ENCODE measurements around the gene FAM111A.

Gene FAM111A

DNA sequence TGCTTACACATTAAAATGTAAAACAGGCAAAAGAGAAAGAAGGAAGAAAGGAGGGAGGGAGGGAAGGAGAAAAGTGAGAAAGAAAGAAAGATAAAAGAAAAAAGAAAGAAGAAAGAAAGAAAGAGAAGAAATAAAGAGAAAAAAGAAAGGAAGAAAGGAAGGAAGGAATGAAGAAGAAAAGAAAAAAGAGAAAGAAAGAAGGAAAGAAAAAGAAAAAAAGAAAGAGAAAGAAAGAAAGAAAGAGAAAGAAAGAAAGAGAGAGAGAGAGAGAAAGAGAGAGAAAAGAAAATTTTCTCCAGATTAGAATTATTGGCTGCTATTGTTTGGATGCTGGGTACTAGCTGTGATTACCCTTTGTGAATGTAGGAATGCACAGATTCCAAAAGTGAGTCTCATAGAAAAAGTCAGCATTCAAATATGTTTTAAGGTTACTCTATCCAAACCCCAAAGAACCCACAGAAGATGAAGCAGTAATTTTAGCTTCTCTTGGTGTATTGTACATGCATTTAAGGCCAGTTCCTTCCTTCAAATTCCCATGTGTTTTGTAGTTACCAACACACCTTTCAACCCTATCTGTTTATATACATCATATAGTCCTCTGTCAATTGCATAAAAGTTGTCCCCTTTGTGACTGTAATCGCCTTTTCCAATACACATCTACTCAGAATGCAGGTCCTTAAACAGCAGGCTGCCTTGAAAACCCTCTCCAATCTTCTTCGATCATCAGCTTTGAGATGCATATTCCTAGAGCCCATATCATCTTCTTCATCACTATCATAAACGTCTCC is 789 bp upstream of the FAM111A start:
- DNase-seq, result no peak

- DNase-seq, result no peak
Observed at GRCh38 chr11:59144096-59144495, 1.4 kb downstream of the FAM111A start.

DNA sequence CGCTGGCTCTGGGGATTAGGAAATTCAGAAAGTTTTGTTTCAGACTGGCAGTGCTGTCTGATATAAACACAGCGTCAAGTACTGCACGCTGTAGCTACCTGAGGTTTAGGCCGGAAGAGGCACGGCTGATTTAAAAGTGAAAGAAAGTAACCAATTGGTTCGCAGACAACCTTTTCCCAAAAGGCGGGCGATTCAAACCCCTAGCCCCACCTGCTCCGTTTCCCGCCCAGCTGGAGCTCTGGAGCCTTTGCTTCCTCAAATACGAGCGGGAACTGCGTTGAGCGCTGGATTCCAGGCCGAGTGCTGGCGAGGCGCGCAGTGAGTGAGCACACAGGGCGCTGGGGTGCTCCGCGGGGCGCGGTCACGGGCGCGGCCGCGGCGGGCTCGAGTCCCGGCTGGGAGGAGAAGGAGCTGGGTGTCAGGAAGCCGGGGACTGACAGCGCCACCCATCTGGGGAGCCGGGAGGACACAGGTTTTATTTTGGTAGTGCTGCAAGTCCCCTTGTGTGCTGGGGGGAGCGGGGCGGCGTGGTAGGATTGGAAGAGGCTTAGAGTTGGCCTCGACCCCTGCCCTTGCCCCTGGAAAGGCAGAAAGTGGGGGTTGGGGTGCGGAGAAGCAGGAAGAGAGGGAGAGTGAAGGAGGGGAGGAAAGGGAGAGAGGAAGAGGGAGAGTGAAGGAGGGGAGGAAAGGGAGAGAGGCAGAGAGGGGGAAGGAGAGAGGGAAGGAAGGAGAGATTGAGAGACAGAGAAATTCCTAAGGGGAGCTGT is 2.1 kb downstream of the FAM111A start:
- no peak for DNase-seq

DNA sequence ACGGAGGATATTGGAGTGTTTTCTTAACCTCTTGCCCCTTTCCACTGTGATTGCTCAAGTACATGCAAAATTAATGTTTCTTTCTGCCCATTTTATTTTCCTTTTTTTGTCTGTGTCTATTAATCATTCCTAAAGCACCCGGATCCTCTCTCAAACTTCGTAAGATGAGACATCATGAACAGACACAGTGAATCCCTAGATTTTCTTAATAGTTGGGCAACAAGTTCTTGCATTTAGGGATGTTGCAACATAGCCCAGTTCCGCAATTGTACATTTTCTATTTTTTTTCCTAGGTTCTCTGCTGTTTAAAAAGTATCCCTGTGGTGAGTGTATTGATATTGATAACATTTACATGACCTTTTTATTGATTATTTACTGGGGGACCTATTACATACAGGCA is 2.9 kb downstream of the FAM111A start:
- no peak for DNase-seq

- DNase-seq, result no peak
Observed at GRCh38 chr11:59151761-59152160, 9.1 kb downstream of the FAM111A start.

GRCh38 chr11:59152312-59152951 is 9.8 kb downstream of the FAM111A start:
- no peak for DNase-seq

DNA sequence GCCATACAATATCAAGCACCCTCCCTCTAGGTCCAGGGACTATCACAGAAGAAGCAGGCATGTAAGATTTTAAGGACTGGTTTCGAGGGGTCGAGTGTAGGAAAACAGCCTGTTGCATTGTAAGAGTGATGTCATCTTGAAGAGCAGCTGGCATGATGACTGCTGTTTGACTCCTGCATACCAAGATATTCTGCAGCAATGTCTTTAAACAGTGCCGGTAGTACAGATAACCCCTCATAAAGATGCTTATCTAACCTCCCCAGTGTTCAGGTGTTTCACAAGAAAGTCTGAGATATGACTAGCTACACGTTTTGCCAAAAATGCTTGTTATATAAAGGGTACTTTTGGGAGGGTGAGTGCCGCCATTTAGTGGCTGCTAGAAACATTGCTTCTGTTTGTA is 12.0 kb downstream of the FAM111A start:
- DNase-seq, result no peak

GRCh38 chr11:59157433-59157832 is 14.8 kb downstream of the FAM111A start:
- no peak for DNase-seq

GRCh38 chr11:59158206-59159068 is 15.8 kb downstream of the FAM111A start:
- DNase-seq, result peak in 1 of 2 experiments; percentile 8

DNA sequence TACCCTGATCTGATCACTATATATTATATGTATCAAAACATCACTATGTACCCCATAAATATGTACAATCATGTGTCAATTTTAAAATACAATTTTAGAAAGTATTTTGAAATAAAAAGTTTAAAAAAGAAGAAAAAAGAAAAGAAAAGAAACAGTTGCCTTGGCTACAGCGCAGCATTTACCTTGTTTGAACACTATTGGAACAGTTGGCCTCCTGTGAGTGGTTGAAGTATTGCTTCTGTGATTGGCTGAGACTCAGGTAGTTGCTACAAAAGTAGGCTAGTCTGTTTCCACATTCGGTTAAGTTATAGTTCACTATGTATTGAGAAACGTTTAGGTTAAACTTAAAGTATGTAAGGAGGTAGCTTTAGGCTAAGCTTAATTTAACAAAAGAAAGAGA is 21.4 kb downstream of the FAM111A start:
- no peak for DNase-seq

DNA sequence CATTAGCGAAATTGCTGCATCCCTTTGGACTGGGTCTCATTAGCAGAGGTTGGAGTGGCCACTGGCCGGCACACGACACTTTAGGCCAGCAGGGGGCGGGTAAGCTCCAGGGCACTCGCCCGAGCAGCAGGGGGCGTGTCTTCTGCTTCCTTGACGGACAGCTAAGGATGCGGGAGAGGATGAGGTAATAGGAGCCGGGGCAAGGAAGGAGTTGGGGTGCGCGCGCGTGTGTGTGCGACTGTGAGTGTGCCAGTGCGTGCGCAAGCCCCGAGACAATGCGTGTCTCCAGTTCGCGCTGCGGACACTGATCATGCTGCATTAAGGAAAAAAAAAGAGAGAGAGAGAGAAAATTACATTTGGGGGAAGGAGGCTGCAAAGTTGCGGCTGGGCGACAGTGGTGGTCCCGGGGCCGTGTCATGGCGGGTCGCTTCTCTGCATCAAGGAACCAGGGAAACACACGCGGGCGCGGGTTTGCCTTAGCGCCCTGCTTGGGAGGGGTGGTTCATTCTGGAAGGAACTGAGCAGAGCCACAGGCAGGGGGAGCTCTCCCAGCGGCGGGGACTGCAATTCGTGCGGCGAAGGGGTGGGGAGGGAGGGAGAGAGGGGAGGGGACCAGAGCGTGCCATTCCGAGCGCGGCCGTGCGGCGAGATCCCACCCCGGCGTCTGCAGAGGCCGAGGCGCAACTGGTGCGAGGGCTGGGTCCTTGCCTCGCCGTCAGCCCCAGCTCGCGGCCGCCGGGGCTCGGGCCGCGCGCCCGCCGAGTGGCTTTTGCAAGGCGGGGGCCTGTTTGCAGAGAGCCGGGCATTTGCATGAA is 29.1 kb downstream of the FAM111A start, which contains the start of gene DTX4:
Gene DTX4 (plus strand): TSS at position 625 of the 815 bp plus-strand sequence. CDS start 464 bp downstream, outside the sequence.
- peak; percentile 73 to 86 for DNase-seq

DNA sequence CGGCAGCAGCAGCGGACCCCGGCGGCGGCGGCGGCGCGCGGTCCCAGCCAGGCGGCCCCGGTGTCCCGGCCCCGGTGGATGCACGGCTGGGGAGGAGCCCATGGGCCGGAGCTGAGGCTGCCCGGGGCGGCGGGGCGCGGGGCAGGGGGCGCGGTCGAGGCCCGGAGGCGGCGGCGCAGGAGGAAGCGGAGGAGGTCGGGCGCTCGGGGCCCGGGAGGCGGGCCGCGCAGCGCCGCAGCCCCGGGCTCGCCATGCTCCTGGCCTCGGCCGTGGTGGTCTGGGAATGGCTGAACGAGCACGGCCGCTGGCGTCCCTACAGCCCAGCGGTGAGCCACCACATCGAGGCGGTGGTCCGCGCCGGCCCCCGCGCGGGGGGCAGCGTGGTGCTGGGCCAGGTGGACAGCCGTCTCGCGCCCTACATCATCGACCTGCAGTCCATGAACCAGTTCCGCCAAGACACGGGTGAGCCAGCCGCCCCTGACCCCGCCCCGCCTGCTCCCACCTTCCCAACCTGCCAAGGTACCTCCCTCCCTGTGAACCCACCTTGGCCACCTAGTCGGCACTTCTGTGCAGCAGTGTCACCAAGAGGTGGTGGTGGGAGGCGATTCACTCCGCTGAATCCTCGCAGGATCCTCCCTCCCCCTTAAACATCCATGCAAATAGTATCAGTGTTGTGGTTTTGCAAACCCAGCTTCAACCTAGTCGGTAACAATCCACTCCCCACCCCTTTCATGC is 29.9 kb downstream of the FAM111A start:
- DNase-seq, result no peak

DNA sequence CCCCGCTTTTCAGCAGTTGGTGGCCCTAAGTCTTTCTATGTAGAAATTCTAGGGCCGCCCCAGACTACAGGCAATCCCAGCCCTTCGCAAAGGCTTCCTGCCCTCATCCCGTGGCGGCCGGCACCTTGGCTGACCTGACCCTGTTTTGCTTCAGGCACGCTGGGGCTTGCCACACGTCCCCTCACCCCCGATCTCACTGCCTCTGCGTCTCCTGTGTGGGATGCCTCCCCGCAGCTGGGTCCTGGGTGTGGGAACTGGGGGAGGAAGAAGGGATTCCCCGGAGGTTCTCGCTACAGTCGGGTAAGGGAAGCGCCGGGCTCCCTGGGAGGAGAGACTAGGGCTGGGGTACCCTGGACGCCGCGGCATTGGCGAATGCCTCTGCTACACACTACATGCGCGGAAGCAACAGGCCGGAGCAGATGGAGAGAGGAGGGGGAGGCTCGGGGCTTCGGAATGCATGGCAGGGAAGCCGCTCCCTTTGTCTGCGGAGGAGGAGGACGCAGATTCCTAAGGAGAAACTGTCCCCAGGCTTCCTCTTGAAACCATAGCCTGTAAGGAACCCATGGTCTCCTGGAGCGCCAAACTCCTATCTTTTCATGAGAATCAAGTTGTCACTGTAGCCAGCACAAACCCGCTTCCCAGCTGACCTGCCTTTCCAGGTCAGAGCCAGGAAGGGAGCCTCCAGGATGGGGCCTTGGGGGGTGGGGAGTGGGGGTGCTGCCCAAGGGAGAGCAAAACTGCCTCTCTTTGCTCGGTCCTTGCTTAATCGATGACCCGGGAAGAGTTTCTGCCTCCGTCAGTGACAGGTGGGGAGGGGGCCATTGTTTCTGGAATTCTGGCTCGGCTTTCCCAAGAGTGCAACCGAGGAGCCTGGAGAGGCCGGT is 30.7 kb downstream of the FAM111A start:
- DNase-seq, result no peak

- DNase-seq, result no peak
Observed at GRCh38 chr11:59173964-59174663, 31.5 kb downstream of the FAM111A start.

GRCh38 chr11:59174664-59175033 is 32.0 kb downstream of the FAM111A start:
- DNase-seq, result no peak

DNA sequence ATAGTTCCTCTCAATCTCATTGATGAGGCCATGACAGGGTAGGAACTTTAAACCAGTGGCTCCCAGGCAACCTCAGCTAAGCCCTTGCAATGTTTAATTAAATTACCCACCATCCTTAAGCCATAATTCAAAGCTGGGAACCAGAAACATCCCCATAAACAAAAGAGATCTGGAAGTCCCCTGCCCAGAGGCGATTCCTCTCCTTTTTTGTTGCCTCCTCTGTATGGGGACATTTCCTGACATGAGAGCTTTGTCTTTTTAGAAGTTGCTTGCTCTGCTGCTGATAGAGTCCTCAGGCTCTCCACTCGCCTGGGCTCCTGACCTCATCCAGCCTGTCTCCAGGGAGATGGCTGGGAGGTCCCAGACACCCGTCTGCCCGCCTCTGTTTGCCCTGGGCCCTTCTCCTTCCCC is 32.4 kb downstream of the FAM111A start:
- no peak for DNase-seq

- no peak for DNase-seq
Observed at GRCh38 chr11:59176330-59176729, 33.7 kb downstream of the FAM111A start.

DNA sequence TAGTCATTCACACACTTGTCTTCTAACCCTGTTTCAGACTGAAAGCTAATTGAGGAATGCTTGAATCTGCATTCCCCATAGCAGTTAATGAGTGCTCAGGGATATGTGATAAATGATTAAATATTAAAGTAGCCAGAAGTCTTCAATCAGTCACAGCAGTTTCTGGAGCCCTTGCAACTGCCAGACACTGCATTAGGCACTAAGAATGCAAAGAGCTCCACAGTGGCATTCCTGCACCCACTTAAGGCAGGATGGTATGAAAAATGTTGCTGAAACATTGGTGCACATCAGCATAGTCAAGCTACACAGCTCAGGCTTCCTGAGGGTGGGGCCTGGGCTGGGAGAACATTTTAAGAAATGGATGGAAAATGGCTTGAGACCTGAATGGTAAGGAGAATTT is 35.7 kb downstream of the FAM111A start:
- DNase-seq, result no peak

DNA sequence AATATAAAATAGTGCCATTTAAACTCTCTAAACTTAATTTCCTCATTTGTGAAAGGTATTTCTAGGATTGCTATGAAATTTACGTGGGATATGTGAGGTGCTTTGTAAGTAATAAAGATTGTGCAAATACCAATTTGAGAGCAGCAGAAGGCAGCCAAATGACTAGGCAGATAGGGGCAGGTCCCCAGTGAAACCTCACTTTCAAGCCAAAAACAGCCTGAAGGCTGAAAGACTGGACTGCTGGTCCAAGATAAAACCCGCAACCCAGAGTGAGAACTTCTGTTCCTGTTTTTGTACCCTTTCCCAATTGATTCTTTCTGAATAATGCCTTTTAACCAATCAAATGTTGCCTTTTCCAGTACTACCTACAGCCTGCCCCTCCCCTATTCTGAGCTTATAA is 36.5 kb downstream of the FAM111A start:
- no peak for DNase-seq

Data from cerebellar nuclear complex (tissue), 1 donor.